Sigmoid colon (tissue), 7 donors: ENCODE results near the gene CCDC172. TPM values are rescaled to one million over a fixed set of nuclear protein-coding genes. Genes with fewer than 3 reads are reported as not detected.

ENCODE experiments used
- DNase-seq: peaks from one replicate; pipeline ENCODE4 v3.0.0-alpha.2; 2019
- H3K27ac ChIP-seq, 4 donors: fragments of 200-600 bp; sonication (generic); one replicate each; pipeline ENCODE4 v1.5.1; 2016 to 2019; ENCODE audit warnings: mild to moderate bottlenecking in 1 of 4
- H3K27me3 ChIP-seq, 3 donors: fragments of 200-600 bp; sonication (generic); one replicate each; pipeline ENCODE4 v1.5.1; 2019; ENCODE audit warnings: mild to moderate bottlenecking in 1 of 3
- H3K36me3 ChIP-seq, 4 donors: fragments of 200-600 bp; sonication (generic); one replicate each; pipeline ENCODE4 v1.5.1; 2016 to 2019
- H3K4me1 ChIP-seq, 4 donors: fragments of 200-600 bp; sonication (generic); one replicate each; pipeline ENCODE4 v1.5.1; 2017 to 2019
- H3K4me3 ChIP-seq, 4 donors: fragments of 200-600 bp; sonication (generic); one replicate each; pipeline ENCODE4 v1.5.1; 2017 to 2019; ENCODE audit warnings: mild to moderate bottlenecking in 2 of 4, moderate library complexity in 1 of 4
- H3K9me3 ChIP-seq, 4 donors: fragments of 200-600 bp in 3 of 4; sonication (generic) in 3 of 4; one replicate each; pipeline versions ENCODE4 v1.5.1 to v1.6.1; 2013 to 2019
- CTCF ChIP-seq, 4 experiments: fragments of 450-650 bp in 3 of 4; fragments of 200-600 bp in 1 of 4; IDR thresholded peaks; one replicate each; pipeline ENCODE4 v1.5.1; 2016 to 2019; ENCODE audit warnings: antibody characterized with exemption in 4 of 4, mild to moderate bottlenecking in 3 of 4, moderate library complexity in 2 of 4
- EP300 ChIP-seq, 4 donors: sonication (generic); formaldehyde crosslinking; IDR thresholded peaks; one replicate each; pipeline ENCODE4 v1.6.1; 2017; ENCODE audit warnings: antibody characterized with exemption in 4 of 4
- POLR2A ChIP-seq, 2 donors: fragments of 450-650 bp; IDR thresholded peaks; one replicate each; pipeline ENCODE4 v1.6.1; 2016; ENCODE audit warnings: antibody characterized with exemption in 2 of 2, mild to moderate bottlenecking in 2 of 2, moderate library complexity in 2 of 2
- POLR2AphosphoS5 ChIP-seq, 4 donors: sonication (generic); formaldehyde crosslinking; IDR thresholded peaks; one replicate each; pipeline ENCODE4 v1.6.1; 2017; ENCODE audit warnings: antibody characterized with exemption in 4 of 4
- WGBS, 2 donors: extraction: QIAGEN DNeasy Blood & Tissue Kit; methylation state at CpG; one replicate each; pipeline ENCODE4 v1.1.7; 2013; 5-methylcytosine and 5-hydroxymethylcytosine counted together
- intact Hi-C: fragments of 100-400 bp; cut with DNase I; formaldehyde crosslinking; loops from one replicate; pipeline ENCODE4 v1.15.1; 2023
- polyA plus RNA-seq, 3 donors: library from polyadenylated mRNA; stranded (reverse); fragments of 200-250 nt; gene quantifications; one replicate each; pipeline ENCODE4 v1.2.3, GENCODE V29; 2013
- total RNA-seq, 4 donors: library from RNA; depleted of rRNA; stranded (reverse); fragments of >200 nt; gene quantifications; one replicate each; pipeline ENCODE4 v1.1.0, GENCODE V29; 2016
- donor health status: healthy with polysubstance abuse.
- donor health status: Bipolar disorder and iron deficiency.
- donor health status: healthy.

The CCDC172 gene
- total and polyA plus RNA-seq, 7 donors = not detected

- Histone ChIP-seq H3K27ac (no peak overlapping the region), H3K9me3 (no peaks in the 10 kb centered on the region), H3K27me3 (no peaks in the 10 kb centered on the region), H3K36me3 (no peaks in the 10 kb centered on the region), H3K4me1 (no peaks in the 10 kb centered on the region), H3K4me3 (no peak overlapping the region)
- no peak for DNase-seq
- 91 to 92% methylated on average over 3 of the region's 3 CpGs for whole genome bisulfite sequencing, 2 donors
- intact Hi-C loops = no loop called here
- TF ChIP-seq CTCF (IDR thresholded peaks at IDR 0.05) = no peak
- TF ChIP-seq POLR2A (IDR thresholded peaks at IDR 0.05) = no peak
- no peak for TF ChIP-seq POLR2AphosphoS5 (IDR thresholded peaks at IDR 0.05)
- TF ChIP-seq EP300 (IDR thresholded peaks at IDR 0.05) = no peak
Measured at GRCh38 chr10:116402858-116403257, 78.6 kb downstream of the CCDC172 start.

- Histone ChIP-seq H3K4me1 (no peaks in the 10 kb centered on the region), H3K27ac (no peak overlapping the region), H3K36me3 (no peaks in the 10 kb centered on the region), H3K4me3 (no peak overlapping the region), H3K27me3 (no peaks in the 10 kb centered on the region), H3K9me3 (no peaks in the 10 kb centered on the region)
- intact Hi-C loops = no loop called here
- 61 to 79% methylated on average over 6 of the region's 6 CpGs for WGBS, 2 donors
- TF ChIP-seq POLR2AphosphoS5 (IDR thresholded peaks at IDR 0.05) (no peak), EP300 (IDR thresholded peaks at IDR 0.05) (no peak), POLR2A (IDR thresholded peaks at IDR 0.05) (no peak), CTCF (IDR thresholded peaks at IDR 0.05) (no peak)
- DNase-seq = no peak
Measured at GRCh38 chr10:116403740-116404250, 79.5 kb downstream of the CCDC172 start.

GRCh38 chr10:116408719-116409118 lies 84.5 kb downstream of the CCDC172 start:
- TF ChIP-seq EP300 (IDR thresholded peaks at IDR 0.05) = no peak
- TF ChIP-seq POLR2AphosphoS5 (IDR thresholded peaks at IDR 0.05) = no peak
- TF ChIP-seq POLR2A (IDR thresholded peaks at IDR 0.05) = no peak
- no peak for TF ChIP-seq CTCF (IDR thresholded peaks at IDR 0.05)
- WGBS, 2 donors = 54 to 55% methylated on average over 7 of the region's 7 CpGs

GRCh38 chr10:116410351-116410750 lies 86.1 kb downstream of the CCDC172 start:
- intact Hi-C loops = no loop called here
- H3K4me3 ChIP-seq = no peak overlapping the region
- WGBS, 2 donors = 73 to 79% methylated on average over 5 of the region's 5 CpGs
- H3K4me1 ChIP-seq = no peaks in the 10 kb centered on the region
- no peaks in the 10 kb centered on the region for H3K36me3 ChIP-seq
- no peak overlapping the region for H3K27ac ChIP-seq
- H3K9me3 ChIP-seq = no peaks in the 10 kb centered on the region
- DNase-seq = no peak
- H3K27me3 ChIP-seq = no peaks in the 10 kb centered on the region
- TF ChIP-seq POLR2A (IDR thresholded peaks at IDR 0.05) = no peak
- TF ChIP-seq EP300 (IDR thresholded peaks at IDR 0.05) = no peak
- TF ChIP-seq POLR2AphosphoS5 (IDR thresholded peaks at IDR 0.05) = no peak
- TF ChIP-seq CTCF (IDR thresholded peaks at IDR 0.05) = no peak

More at GRCh38 chr10:116408719-116409118, 84.5 kb downstream of the CCDC172 start:
- no peak for DNase-seq
- Histone ChIP-seq H3K4me3 (no peak overlapping the region), H3K9me3 (no peaks in the 10 kb centered on the region), H3K4me1 (no peaks in the 10 kb centered on the region), H3K27me3 (no peaks in the 10 kb centered on the region), H3K36me3 (no peaks in the 10 kb centered on the region), H3K27ac (no peak overlapping the region)
- intact Hi-C loops = no loop called here

- Histone ChIP-seq H3K36me3 (no peaks in the 10 kb centered on the region), H3K4me3 (no peak overlapping the region), H3K27me3 (no peaks in the 10 kb centered on the region), H3K27ac (no peak overlapping the region), H3K9me3 (no peaks in the 10 kb centered on the region), H3K4me1 (no peaks in the 10 kb centered on the region)
- intact Hi-C loops = no loop called here
- WGBS, 2 donors = 50 to 67% methylated on average over 2 of the region's 2 CpGs
- TF ChIP-seq CTCF (IDR thresholded peaks at IDR 0.05) = no peak
- no peak for TF ChIP-seq POLR2AphosphoS5 (IDR thresholded peaks at IDR 0.05)
- no peak for DNase-seq
Measured at GRCh38 chr10:116417821-116418220, 93.6 kb downstream of the CCDC172 start.
